Stomach (tissue), 4 donors: ENCODE data around the gene ZBTB7A.

Source experiments
- CTCF ChIP-seq, 7 experiments: fragments of 450-650 bp in 4 of 7; fragments of 200-600 bp in 3 of 7; sonication (generic) in 3 of 7; IDR thresholded peaks; one replicate each; pipeline ENCODE4 v1.5.1; 2016 to 2019; ENCODE audit warnings: antibody characterized with exemption in 7 of 7, control low read depth in 2 of 7, mild to moderate bottlenecking in 1 of 7
- EP300 ChIP-seq: sonication (generic); formaldehyde crosslinking; IDR thresholded peaks from one replicate; pipeline ENCODE4 v1.6.1; 2017; ENCODE audit warnings: antibody characterized with exemption
- POLR2A ChIP-seq, 4 donors: fragments of 450-650 bp; IDR thresholded peaks; one replicate each; pipeline ENCODE4 v1.6.1; 2016; ENCODE audit warnings: antibody characterized with exemption in 4 of 4, control low read depth in 2 of 4, mild to moderate bottlenecking in 1 of 4, moderate library complexity in 1 of 4
- POLR2AphosphoS5 ChIP-seq, 3 donors: sonication (generic); formaldehyde crosslinking; IDR thresholded peaks; one replicate each; pipeline ENCODE4 v1.6.1; 2016; ENCODE audit warnings: antibody characterized with exemption in 3 of 3

DNA sequence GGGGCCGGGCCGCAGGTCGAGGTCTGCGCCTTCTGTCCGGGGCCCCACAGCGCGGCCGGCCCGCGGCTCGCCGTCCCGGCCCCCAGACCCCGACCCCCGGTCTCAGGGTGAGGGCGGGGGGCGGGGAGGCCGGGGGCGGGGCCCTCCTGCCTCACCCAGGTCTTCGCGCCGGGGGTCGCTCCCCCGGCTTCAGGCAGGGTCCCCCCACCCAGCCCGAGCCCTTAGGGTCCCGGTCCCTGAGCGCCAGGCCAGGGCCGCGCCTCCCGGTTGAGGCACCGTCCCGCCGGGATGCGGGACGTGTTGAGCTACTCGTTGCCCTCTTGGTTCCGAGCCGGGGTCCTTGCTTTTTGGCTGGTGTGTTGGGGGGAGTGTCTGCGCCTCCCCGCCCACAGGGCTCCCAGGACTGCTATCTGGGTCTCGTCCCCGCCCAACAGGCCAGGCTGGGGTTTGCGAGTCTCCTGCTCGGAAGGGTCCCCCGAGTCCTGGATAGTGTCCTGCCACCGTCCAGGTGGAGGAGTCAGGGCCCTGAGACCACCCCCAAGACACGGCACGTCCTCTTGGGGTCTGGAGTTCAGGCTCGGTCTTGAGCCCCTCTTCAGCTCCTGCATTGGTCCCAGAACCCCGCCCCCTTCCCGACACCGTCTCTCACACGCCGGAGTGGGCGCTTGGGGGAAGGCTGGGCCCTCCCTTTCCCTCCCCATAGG, 58.7 kb downstream of the ZBTB7A start:
- TF ChIP-seq POLR2AphosphoS5 (IDR thresholded peaks at IDR 0.05) (no peak), CTCF (IDR thresholded peaks at IDR 0.05) (no peak), EP300 (no peak), POLR2A (IDR thresholded peaks at IDR 0.05) (no peak)
